Left forelimb (tissue), 1 donor: ENCODE results near the gene CCDC12.

Experiments
- DNase-seq: peaks from one replicate; pipeline ENCODE4 v3.0.0-alpha.2; 2018; ENCODE audit warnings: low spot score

CCDC12 gene

GRCh38 chr3:46976326-46977190, at the start of gene CCDC12:
Gene CCDC12 (minus strand): TSS chr3:46976745. CDS start chr3:46976732, 13 bp downstream.
- DNase-seq: peak; percentile 95

- DNase-seq: no peak
These were observed 48.4 kb upstream of the CCDC12 start for GRCh38 chr3:47024932-47025331.

GRCh38 chr3:47022641-47023071, 46.1 kb upstream of the CCDC12 start:
- DNase-seq: no peak

- no peak for DNase-seq
These were observed 43.8 kb upstream of the CCDC12 start for GRCh38 chr3:47020311-47020710.

- no peak for DNase-seq
These were observed 42.7 kb upstream of the CCDC12 start for GRCh38 chr3:47019201-47019600.

- DNase-seq: no peak
These were observed 41.7 kb upstream of the CCDC12 start for GRCh38 chr3:47018269-47018611.

- no peak for DNase-seq
These were observed 41.1 kb upstream of the CCDC12 start for GRCh38 chr3:47017504-47018268.

- DNase-seq: no peak
These were observed 40.4 kb upstream of the CCDC12 start for GRCh38 chr3:47016934-47017435.

GRCh38 chr3:47016086-47016933, 39.8 kb upstream of the CCDC12 start:
- DNase-seq: no peak

- no peak for DNase-seq
These were observed 38.6 kb upstream of the CCDC12 start for GRCh38 chr3:47015151-47015550.

- no peak for DNase-seq
These were observed 37.5 kb upstream of the CCDC12 start for GRCh38 chr3:47014036-47014435.

- DNase-seq: no peak
These were observed 36.7 kb upstream of the CCDC12 start for GRCh38 chr3:47013231-47013630.

- DNase-seq: no peak
These were observed 36.0 kb upstream of the CCDC12 start for GRCh38 chr3:47012342-47013230.

GRCh38 chr3:47011371-47011770, 34.8 kb upstream of the CCDC12 start:
- peak; percentile 57 for DNase-seq

- DNase-seq: no peak
These were observed 34.4 kb upstream of the CCDC12 start for GRCh38 chr3:47010910-47011309.

GRCh38 chr3:47010111-47010712, 33.7 kb upstream of the CCDC12 start:
- DNase-seq: peak; percentile 60

- peak; percentile 95 for DNase-seq
These were observed 32.9 kb upstream of the CCDC12 start for GRCh38 chr3:47009225-47010110.

GRCh38 chr3:47008851-47009224, 32.3 kb upstream of the CCDC12 start:
- no peak for DNase-seq

- peak; percentile 67 for DNase-seq
These were observed 31.8 kb upstream of the CCDC12 start for GRCh38 chr3:47008234-47008796.
